BLaER1 treated with 17β-estradiol and CSF1 and Interleukin-3, amounts not matched to agents 10 nM and 100 nM (cell line): Measurements from ENCODE around the gene SNX18.
"Not testable (repeated sequence)": the region's sequence is repeated elsewhere in the genome, so short reads cannot be mapped to it uniquely, and the experiment has no call there.

Experiments used
- H3K27ac ChIP-seq, 11 experiments: shearing (Covaris generic); formaldehyde crosslinking; 2 replicates each; pipeline ENCODE4 v1.8.1; 2022
- H3K27me3 ChIP-seq, 11 experiments: shearing (Covaris generic); formaldehyde crosslinking; 2 replicates each; pipeline ENCODE4 v1.8.1; 2022
- H3K36me3 ChIP-seq, 11 experiments: shearing (Covaris generic); formaldehyde crosslinking; 2 replicates each; pipeline ENCODE4 v1.8.1; 2022
- H3K4me1 ChIP-seq, 10 experiments: shearing (Covaris generic); formaldehyde crosslinking; 2 replicates each; pipeline ENCODE4 v1.8.1; 2022
- H3K4me2 ChIP-seq, 11 experiments: shearing (Covaris generic); formaldehyde crosslinking; 2 replicates each; pipeline ENCODE4 v1.8.1; 2022
- H3K4me3 ChIP-seq, 10 experiments: shearing (Covaris generic); formaldehyde crosslinking; 2 replicates each; pipeline ENCODE4 v1.8.1; 2022
- H3K9ac ChIP-seq, 11 experiments: shearing (Covaris generic); formaldehyde crosslinking; 2 replicates each; pipeline ENCODE4 v1.8.1; 2022
- H3K9me3 ChIP-seq, 11 experiments: shearing (Covaris generic); formaldehyde crosslinking; replicated peaks in 1 of 11; 2 replicates each; pipeline ENCODE4 v1.8.1; 2022
- H4K20me1 ChIP-seq, 11 experiments: shearing (Covaris generic); formaldehyde crosslinking; 2 replicates each; pipeline ENCODE4 v1.8.1; 2022
- Cebpa-rat ChIP-seq, 11 experiments: shearing (Covaris generic); IDR thresholded peaks; 2 replicates each; pipeline ENCODE4 v1.8.1; 2022

Gene SNX18

DNA sequence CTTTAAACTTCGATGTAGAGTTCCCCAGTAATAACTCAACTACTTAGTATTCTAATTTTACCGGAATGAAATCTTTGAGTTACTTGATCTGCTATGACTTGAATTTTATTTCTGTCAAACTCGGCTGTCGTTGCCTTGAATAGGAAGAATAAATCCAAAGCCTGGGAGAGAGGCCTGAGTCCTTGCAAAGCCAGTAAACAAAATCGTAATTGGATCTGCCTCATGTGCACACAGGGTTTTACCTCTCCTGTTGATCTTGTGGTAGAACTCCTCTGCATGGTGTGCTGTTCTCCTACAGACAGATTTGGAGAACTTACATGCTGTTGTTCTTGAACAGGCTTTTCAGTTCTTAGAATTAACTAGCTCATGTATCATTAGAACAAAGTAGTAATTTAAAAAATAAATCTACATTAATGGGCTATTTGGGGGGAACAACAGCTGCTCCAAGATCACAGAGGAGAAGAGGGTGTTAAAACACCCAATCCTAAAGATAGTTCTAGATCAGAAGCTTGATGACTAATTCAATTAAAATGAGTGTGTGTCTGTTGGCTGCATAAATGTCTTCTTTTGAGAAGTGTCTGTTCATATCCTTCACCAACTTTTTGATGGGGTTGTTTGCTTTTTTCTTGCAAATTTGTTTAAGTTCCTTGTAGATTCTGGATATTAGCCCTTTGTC, 33.2 kb upstream of the SNX18 start:
- Histone ChIP-seq H3K9me3 (peaks cover 0 to 17% (median 4%) of the 10 kb centered on the region in 11 experiments; a peak in 8 of 22 replicates), H3K36me3 (no peaks in the 10 kb centered on the region), H3K27ac (no peak overlapping the region), H3K27me3 (no peaks in the 10 kb centered on the region), H3K9ac (no peak overlapping the region), H3K4me1 (peaks cover 0 to 15% (median 10%) of the 10 kb centered on the region in 10 experiments; a peak in 10 of 20 replicates), H3K4me2 (no peak overlapping the region), H3K4me3 (no peak overlapping the region), H4K20me1 (no peaks in the 10 kb centered on the region)
- TF ChIP-seq Cebpa-rat (IDR thresholded peaks at IDR 0.05), result no peak

DNA sequence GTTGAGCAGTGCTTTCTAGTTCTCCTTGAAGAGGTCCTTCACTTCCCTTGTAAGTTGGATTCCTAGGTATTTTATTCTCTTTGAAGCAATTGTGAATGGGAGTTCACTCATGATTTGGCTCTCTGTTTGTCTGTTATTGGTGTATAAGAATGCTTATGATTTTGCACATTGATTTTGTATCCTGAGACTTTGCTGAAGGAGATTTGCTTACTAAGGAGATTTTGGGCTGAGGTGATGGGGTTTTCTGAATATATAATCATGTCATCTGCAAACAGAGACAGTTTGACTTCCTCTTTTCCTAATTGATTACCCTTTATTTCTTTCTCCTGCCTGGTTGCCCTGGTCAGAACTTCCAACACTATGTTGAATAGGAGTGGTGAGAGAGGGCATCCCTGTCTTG, 31.9 kb upstream of the SNX18 start:
- not testable (repeated sequence) for H3K27ac ChIP-seq, H3K36me3 ChIP-seq, H3K9me3 ChIP-seq, H3K9ac ChIP-seq, H3K4me2 ChIP-seq, H3K27me3 ChIP-seq, H4K20me1 ChIP-seq, H3K4me3 ChIP-seq, H3K4me1 ChIP-seq

DNA sequence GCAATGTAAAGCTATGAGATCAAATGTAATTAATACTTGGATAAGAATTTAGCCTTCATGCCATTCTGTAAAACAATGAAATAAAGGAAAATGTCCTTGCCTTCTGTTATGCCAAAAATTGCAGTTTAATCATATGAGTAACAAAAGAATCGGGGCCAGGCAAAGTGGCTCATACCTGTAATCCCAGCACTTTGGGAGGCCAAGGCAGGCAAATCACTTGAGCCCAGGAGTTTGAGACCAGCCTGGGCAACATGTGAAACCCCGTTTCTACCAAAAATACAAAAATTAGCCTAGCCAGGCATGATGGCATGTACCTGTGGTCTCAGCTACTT, 27.9 kb upstream of the SNX18 start:
- H3K27me3 ChIP-seq, H3K36me3 ChIP-seq, H3K27ac ChIP-seq, H3K4me2 ChIP-seq, H4K20me1 ChIP-seq, H3K4me3 ChIP-seq, H3K4me1 ChIP-seq, H3K9ac ChIP-seq, H3K9me3 ChIP-seq: not testable (repeated sequence)

DNA sequence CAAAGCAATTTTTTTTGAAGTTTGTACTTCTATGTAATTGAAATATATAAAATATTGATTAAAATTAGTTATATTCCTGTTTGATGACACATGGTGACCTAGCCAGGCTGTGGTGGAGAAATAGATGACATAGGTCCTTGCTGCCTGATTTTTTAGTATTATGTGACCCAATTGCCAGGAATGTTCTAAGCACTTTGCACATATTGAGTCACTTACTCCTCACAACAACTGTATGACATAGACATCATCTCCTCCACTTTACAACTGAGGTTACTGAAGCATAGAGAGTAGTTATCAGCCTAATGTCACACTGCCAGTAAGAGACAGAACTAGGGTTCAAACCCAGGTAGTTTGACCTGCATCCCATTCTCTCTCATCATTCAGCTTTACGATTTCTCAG, 26.2 kb upstream of the SNX18 start:
- H3K27ac ChIP-seq, result no peak overlapping the region
- no peak for TF ChIP-seq Cebpa-rat (IDR thresholded peaks at IDR 0.05)
- H3K4me3 ChIP-seq, result no peak overlapping the region
- H3K9me3 ChIP-seq, result peaks cover 0 to under 1% (median 0%) of the 10 kb centered on the region in 11 experiments; a peak in 1 of 22 replicates
- peaks cover 0 to 8% (median 0%) of the 10 kb centered on the region in 10 experiments; a peak in 2 of 20 replicates for H3K4me1 ChIP-seq
- no peak overlapping the region for H3K9ac ChIP-seq
- H3K4me2 ChIP-seq, result no peak overlapping the region
- H3K27me3 ChIP-seq, result no peaks in the 10 kb centered on the region
- no peaks in the 10 kb centered on the region for H3K36me3 ChIP-seq
- no peaks in the 10 kb centered on the region for H4K20me1 ChIP-seq

DNA sequence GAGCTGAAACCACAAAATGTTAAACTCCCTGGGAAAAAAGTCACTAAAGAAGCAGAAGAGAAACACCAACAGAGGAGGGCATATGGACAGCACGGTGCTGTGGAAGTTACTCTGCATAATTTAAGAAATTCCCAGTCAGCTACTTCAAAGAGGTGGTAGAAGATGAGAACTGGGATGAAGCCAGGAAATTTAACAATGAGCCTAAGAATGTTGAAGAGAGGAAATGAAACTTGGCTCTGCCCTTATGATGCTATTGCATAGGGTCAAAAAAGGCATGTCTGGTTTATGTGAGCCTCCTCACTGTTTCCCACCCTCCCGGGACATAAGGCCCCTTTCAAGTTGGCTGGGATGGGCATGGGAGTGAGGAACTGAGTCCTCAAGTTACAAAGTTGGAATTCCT, 25.4 kb upstream of the SNX18 start:
- Histone ChIP-seq H3K4me2 (peak overlapping the region in 1 of 11 experiments; percentile 16; a peak in 1 of 22 replicates), H3K4me1 (peaks cover 0 to 8% (median 0%) of the 10 kb centered on the region in 10 experiments; a peak in 2 of 20 replicates), H3K27ac (no peak overlapping the region), H4K20me1 (no peaks in the 10 kb centered on the region), H3K27me3 (no peaks in the 10 kb centered on the region), H3K9me3 (peaks cover 0 to 9% (median 8%) of the 10 kb centered on the region in 11 experiments; a peak in 18 of 22 replicates), H3K4me3 (no peak overlapping the region), H3K9ac (no peak overlapping the region), H3K36me3 (no peaks in the 10 kb centered on the region)
- no peak for TF ChIP-seq Cebpa-rat (IDR thresholded peaks at IDR 0.05)

DNA sequence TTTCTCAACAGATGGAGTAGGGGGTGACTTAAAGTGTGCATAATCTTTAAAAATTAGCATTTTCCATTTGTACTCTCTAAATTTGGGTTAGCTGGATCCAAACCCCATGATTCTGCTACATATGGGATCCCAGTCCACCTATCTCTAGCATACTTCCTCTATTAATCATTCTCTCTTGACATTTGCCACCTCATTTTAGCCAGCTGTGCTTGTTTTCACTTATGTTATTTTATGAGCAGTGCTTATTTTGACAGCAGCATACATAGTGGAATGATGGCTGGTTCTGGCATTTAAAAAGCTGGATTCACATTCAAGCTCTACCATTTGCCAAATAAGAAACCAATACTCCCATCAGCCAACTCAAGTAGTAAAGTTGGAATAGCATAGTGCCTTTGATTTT, 22.5 kb upstream of the SNX18 start:
- H3K36me3 ChIP-seq, result no peaks in the 10 kb centered on the region
- no peaks in the 10 kb centered on the region for H4K20me1 ChIP-seq
- no peaks in the 10 kb centered on the region for H3K27me3 ChIP-seq
- H3K4me2 ChIP-seq, result no peak overlapping the region
- H3K9me3 ChIP-seq, result peaks cover 19 to 30% (median 27%) of the 10 kb centered on the region in 11 experiments
- H3K4me3 ChIP-seq, result no peak overlapping the region
- H3K27ac ChIP-seq, result no peak overlapping the region
- H3K9ac ChIP-seq, result no peak overlapping the region
- no peak for TF ChIP-seq Cebpa-rat (IDR thresholded peaks at IDR 0.05)
- peaks cover 0 to 8% (median 0%) of the 10 kb centered on the region in 10 experiments; a peak in 2 of 20 replicates for H3K4me1 ChIP-seq

DNA sequence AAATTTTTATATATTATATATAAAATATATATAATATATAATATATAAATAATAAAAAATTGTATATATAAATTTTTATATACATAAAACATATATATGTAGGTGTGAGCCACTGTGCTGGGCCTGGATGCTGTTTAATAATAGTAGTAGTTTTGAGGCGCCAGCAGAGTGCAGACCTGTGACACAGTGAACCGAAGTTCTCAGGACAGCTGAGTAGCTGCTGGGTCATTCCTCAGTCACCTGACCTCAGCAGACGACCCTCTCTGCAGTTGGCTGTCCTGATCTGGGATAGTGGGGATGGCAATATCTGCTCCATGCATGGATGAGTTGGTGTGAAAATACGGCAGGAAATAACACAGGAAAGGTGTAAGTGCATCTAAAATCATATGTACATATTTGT, 3.3 kb upstream of the SNX18 start:
- peaks cover 0 to 16% (median 2%) of the 10 kb centered on the region in 11 experiments; a peak in 9 of 22 replicates for H4K20me1 ChIP-seq
- peaks cover 0 to 10% (median 0%) of the 10 kb centered on the region in 11 experiments; a peak in 5 of 22 replicates for H3K9me3 ChIP-seq
- TF ChIP-seq Cebpa-rat (IDR thresholded peaks at IDR 0.05), result no peak
- H3K27me3 ChIP-seq, result no peaks in the 10 kb centered on the region
- H3K9ac ChIP-seq, result no peak overlapping the region
- peaks cover 0 to 10% (median 8%) of the 10 kb centered on the region in 11 experiments; a peak in 15 of 22 replicates for H3K36me3 ChIP-seq
- H3K27ac ChIP-seq, result no peak overlapping the region
- H3K4me3 ChIP-seq, result no peak overlapping the region
- no peak overlapping the region for H3K4me2 ChIP-seq
- peaks cover 7 to 16% (median 11%) of the 10 kb centered on the region in 10 experiments; a peak in 18 of 20 replicates for H3K4me1 ChIP-seq

DNA sequence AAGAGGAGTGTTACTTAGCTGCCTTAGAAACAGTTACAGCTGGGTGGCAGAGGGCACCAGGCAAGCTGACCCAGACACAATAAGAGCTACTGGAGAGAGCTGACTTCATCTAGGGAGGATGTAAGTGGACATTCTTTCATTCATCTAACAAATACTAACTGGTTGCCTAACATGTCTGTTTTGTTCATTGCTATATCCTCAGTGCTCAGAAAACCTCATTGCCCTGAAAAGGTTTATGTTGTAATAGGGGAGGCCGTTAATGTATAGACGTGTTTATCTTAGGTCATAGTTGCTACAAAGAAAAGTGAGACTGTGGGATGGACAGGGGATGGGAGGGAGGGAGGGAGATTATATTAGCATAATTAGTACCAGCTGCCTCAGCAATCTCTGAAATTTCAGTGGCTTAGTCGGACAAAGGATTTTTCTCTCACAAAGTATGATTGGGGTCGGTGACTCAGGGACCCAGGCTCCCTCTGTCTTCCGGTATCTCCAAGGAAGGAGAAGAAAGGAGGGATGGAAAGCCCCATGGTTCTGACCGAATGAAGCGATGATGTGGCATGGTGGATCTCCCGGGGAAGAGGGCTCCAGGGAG, 2.6 kb upstream of the SNX18 start:
- Histone ChIP-seq H3K27me3 (no peaks in the 10 kb centered on the region), H3K9ac (no peak overlapping the region), H3K4me1 (peaks cover 7 to 18% (median 16%) of the 10 kb centered on the region in 10 experiments; a peak in 18 of 20 replicates), H4K20me1 (peaks cover 0 to 21% (median 4%) of the 10 kb centered on the region in 11 experiments; a peak in 9 of 22 replicates), H3K4me2 (no peak overlapping the region), H3K9me3 (peaks cover 0 to 11% (median 0%) of the 10 kb centered on the region in 11 experiments; a peak in 5 of 22 replicates), H3K27ac (no peak overlapping the region; a peak in 1 of 22 replicates), H3K36me3 (peaks cover 0 to 17% (median 11%) of the 10 kb centered on the region in 11 experiments; a peak in 15 of 22 replicates), H3K4me3 (no peak overlapping the region)
- no peak for TF ChIP-seq Cebpa-rat (IDR thresholded peaks at IDR 0.05)

DNA sequence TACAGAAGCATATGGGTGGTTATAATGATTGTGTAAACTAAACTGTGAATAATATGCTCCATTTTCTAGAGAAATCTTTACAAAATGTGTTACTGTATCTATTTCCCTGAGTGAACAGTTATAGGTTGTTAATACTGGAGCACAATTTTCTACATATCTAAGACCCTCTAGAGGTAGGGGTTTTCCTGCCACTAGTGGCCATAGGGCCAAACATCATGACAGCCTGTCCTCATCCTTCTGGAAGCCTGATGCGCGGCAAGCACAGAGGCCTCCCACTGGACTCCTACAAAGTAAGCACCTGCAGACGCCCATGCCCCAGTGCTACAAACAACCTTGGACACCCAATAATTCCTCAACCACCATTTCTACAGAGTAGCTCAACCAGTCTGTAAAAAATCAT, 1.9 kb upstream of the SNX18 start:
- Histone ChIP-seq H4K20me1 (peaks cover 0 to 28% (median 4%) of the 10 kb centered on the region in 11 experiments; a peak in 11 of 22 replicates), H3K4me1 (peaks cover 7 to 24% (median 16%) of the 10 kb centered on the region in 10 experiments; a peak in 18 of 20 replicates), H3K4me3 (no peak overlapping the region), H3K4me2 (no peak overlapping the region), H3K27me3 (no peaks in the 10 kb centered on the region), H3K9ac (no peak overlapping the region), H3K36me3 (peaks cover 0 to 21% (median 11%) of the 10 kb centered on the region in 11 experiments; a peak in 15 of 22 replicates), H3K27ac (no peak overlapping the region), H3K9me3 (peaks cover 0 to 11% (median 0%) of the 10 kb centered on the region in 11 experiments; a peak in 5 of 22 replicates)
- TF ChIP-seq Cebpa-rat (IDR thresholded peaks at IDR 0.05), result no peak
